Measurements from ENCODE around the gene USP10.

The USP10 gene

GRCh38 chr16:84822990-84823389 is 123.2 kb downstream of the USP10 start:
- H3K4me3 ChIP-seq (ENCODE audit: low read length), result no peak overlapping the region
- DNase-seq (ENCODE audit: low read depth), result no peak
- no peak for TF ChIP-seq CTCF (conservative IDR thresholded peaks at IDR 0.05; ENCODE audit: low read length)

- H3K4me3 ChIP-seq (ENCODE audit: low read length), result no peak overlapping the region
- TF ChIP-seq CTCF (conservative IDR thresholded peaks at IDR 0.05; ENCODE audit: low read length), result no peak
- DNase-seq (ENCODE audit: low read depth), result peak; percentile 70
These were observed 123.7 kb downstream of the USP10 start for GRCh38 chr16:84823484-84823883.

DNA sequence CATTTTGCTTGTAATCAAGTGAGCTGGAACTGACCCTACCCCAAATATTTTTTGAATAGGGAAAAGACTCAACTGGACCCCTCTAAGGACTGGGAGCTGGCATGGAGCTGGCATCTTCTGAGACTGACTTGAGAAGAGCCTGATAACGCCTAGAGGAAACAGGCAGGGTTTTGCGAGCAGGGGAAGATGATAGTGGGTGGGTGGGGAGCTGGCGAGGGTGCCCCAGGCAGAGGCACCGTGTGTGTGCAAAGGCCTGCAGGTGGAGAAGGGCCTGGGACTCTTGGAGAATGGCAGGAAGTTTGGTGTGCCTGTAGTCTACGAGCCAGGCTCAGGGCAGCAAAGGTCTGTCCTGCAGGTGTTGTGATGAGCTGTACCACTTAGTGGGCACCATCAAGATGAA is 124.1 kb downstream of the USP10 start:
- DNase-seq (ENCODE audit: low read depth), result no peak

GRCh38 chr16:84825896-84826557 is 126.2 kb downstream of the USP10 start:
- DNase-seq (ENCODE audit: low read depth), result peak; percentile 77
- no peak overlapping the region for H3K4me3 ChIP-seq (ENCODE audit: low read length)
- TF ChIP-seq CTCF (conservative IDR thresholded peaks at IDR 0.05; ENCODE audit: low read length), result no peak

More for the DNA sequence above, 124.1 kb downstream of the USP10 start:
- no peak for TF ChIP-seq CTCF (conservative IDR thresholded peaks at IDR 0.05; ENCODE audit: low read length)
- H3K4me3 ChIP-seq (ENCODE audit: low read length), result no peak overlapping the region

DNA sequence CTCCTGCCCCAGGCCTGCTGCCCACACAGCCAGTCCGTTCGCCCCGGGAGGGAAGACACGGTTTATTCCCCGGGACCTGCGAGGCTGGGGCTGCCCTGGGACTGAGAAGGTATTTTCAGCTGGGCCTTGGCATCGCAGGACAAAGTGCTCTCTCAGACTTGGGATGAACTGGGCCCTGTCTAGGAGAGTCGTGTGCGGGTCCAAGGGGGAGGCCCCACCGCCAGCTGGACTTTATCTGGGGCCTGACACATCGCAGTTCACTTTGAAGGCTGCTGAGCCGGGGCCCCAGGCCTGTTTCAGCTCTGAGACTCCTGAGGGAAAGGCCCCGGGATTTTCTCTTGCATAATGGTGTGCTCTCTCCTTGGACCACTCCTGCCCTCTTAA is 126.8 kb downstream of the USP10 start:
- DNase-seq (ENCODE audit: low read depth), result peak; percentile 60
- no peak overlapping the region for H3K4me3 ChIP-seq (ENCODE audit: low read length)
- no peak for TF ChIP-seq CTCF (conservative IDR thresholded peaks at IDR 0.05; ENCODE audit: low read length)

- peak; percentile 65 for DNase-seq (ENCODE audit: low read depth)
- H3K4me3 ChIP-seq (ENCODE audit: low read length), result no peak overlapping the region
- no peak for TF ChIP-seq CTCF (conservative IDR thresholded peaks at IDR 0.05; ENCODE audit: low read length)
These were observed 127.4 kb downstream of the USP10 start for GRCh38 chr16:84827131-84827574.

GRCh38 chr16:84827897-84828296 is 128.1 kb downstream of the USP10 start:
- H3K4me3 ChIP-seq (ENCODE audit: low read length), result no peak overlapping the region
- DNase-seq (ENCODE audit: low read depth), result no peak
- TF ChIP-seq CTCF (conservative IDR thresholded peaks at IDR 0.05; ENCODE audit: low read length), result no peak
